IMR-90 (cell line): ENCODE data around the gene AUNIP. TPM values are rescaled to one million over a fixed set of nuclear protein-coding genes. Genes with fewer than 3 reads are reported as not detected.

Experiments used
- ATAC-seq: fragments of 200-7000 bp; cut with Tn5 transposase; 2 replicates; pipeline ENCODE4 v1.9.1; 2020; ENCODE audit warnings: low read depth, mild to moderate bottlenecking, moderate library complexity
- BruUV-seq: library from RNA; stranded (reverse); fragments of 400-500 nt; replicated peaks from 2 replicates; lab custom pipeline; 2021; lab: Mats Ljungman, UMichigan
- CTCF ChIA-PET: fragments of 300-600 bp; formaldehyde crosslinking; extraction: SDS; loops from one replicate; lab custom pipeline; 2021; ENCODE audit warnings: antibody characterized with exemption; lab: Yijun Ruan, JAX
- POLR2A ChIA-PET: fragments of 300-600 bp; sonication (Branson Sonifier 250); formaldehyde crosslinking; loops from one replicate; lab custom pipeline; 2022; ENCODE audit warnings: antibody characterized with exemption; ENCODE audit not compliant: unreplicated experiment; lab: Charles Lee
- DNase-seq: peaks from one replicate; pipeline ENCODE4 v3.0.0; 2013
- H2AFZ ChIP-seq: replicated peaks from 2 replicates; pipeline ENCODE3; 2013; ENCODE audit warnings: low read length, mild to moderate bottlenecking; ENCODE audit not compliant: poor library complexity
- H2AK5ac ChIP-seq: 2 replicates; pipeline ENCODE4 v1.6.1; 2013; ENCODE audit warnings: low read depth, low read length, inconsistent platforms
- H2AK9ac ChIP-seq: replicated peaks from 2 replicates; pipeline ENCODE3; 2013; ENCODE audit warnings: mild to moderate bottlenecking, low read depth, low read length, moderate library complexity; ENCODE audit not compliant: poor library complexity
- H2BK120ac ChIP-seq: 2 replicates; pipeline ENCODE4 v1.6.1; 2013; ENCODE audit warnings: low read depth, low read length, inconsistent platforms
- H2BK15ac ChIP-seq: 3 replicates; pipeline ENCODE4 v1.6.1; 2013; ENCODE audit warnings: low read depth, low read length, inconsistent platforms
- H2BK20ac ChIP-seq: 2 replicates; pipeline ENCODE4 v1.6.1; 2013; ENCODE audit warnings: low read depth, mild to moderate bottlenecking, inconsistent platforms, low read length, moderate library complexity
- H2BK5ac ChIP-seq: 2 replicates; pipeline ENCODE4 v1.6.1; 2013; ENCODE audit warnings: mild to moderate bottlenecking, low read depth, low read length, inconsistent platforms; ENCODE audit not compliant: poor library complexity, severe bottlenecking
- H3K14ac ChIP-seq: replicated peaks from 2 replicates; pipeline ENCODE4 v1.6.1; 2013; ENCODE audit warnings: low read depth, low read length, inconsistent platforms
- H3K18ac ChIP-seq: 2 replicates; pipeline ENCODE4 v1.6.1; 2013; ENCODE audit warnings: low read depth, low read length, control low read depth
- H3K23ac ChIP-seq: 2 replicates; pipeline ENCODE4 v1.6.1; 2013; ENCODE audit warnings: low read depth, low read length, inconsistent platforms
- H3K27ac ChIP-seq: 2 replicates; pipeline ENCODE4 v1.5.1; 2013; ENCODE audit warnings: mild to moderate bottlenecking, control low read depth, low read length; ENCODE audit not compliant: insufficient read depth
- H3K27me3 ChIP-seq: 2 replicates; pipeline ENCODE4 v1.6.1; 2013; ENCODE audit warnings: low read length; ENCODE audit not compliant: control insufficient read depth, insufficient read depth
- H3K36me3 ChIP-seq: 2 replicates; pipeline ENCODE4 v1.6.1; 2013; ENCODE audit warnings: low read length, mixed read lengths; ENCODE audit not compliant: control insufficient read depth, insufficient read depth
- H3K4ac ChIP-seq: 2 replicates; pipeline ENCODE4 v1.6.1; 2013; ENCODE audit warnings: low read depth, low read length, inconsistent platforms
- H3K4me1 ChIP-seq: 2 replicates; pipeline ENCODE4 v1.6.1; 2013; ENCODE audit warnings: low read length, mixed read lengths; ENCODE audit not compliant: control insufficient read depth, insufficient read depth
- H3K4me2 ChIP-seq: 2 replicates; pipeline ENCODE4 v1.6.1; 2013; ENCODE audit warnings: low read depth, mild to moderate bottlenecking, control low read depth, low read length, moderate library complexity
- H3K4me3 ChIP-seq: 2 replicates; pipeline ENCODE4 v1.5.1; 2013; ENCODE audit warnings: low read depth, mild to moderate bottlenecking, control low read depth, low read length, moderate library complexity; ENCODE audit not compliant: insufficient read depth
- H3K56ac ChIP-seq: 2 replicates; pipeline ENCODE4 v1.6.1; 2013; ENCODE audit warnings: low read length, inconsistent platforms; ENCODE audit not compliant: insufficient read depth; ENCODE audit errors: extremely low read depth
- H3K79me1 ChIP-seq, 2 experiments: 2 replicates each; pipeline ENCODE4 v1.6.1; 2013; ENCODE audit warnings: low read length in 2 of 2, inconsistent platforms in 1 of 2, low read depth in 1 of 2
- H3K9ac ChIP-seq: 2 replicates; pipeline ENCODE4 v1.6.1; 2013; ENCODE audit warnings: low read depth, low read length, control low read depth
- H3K9me1 ChIP-seq: 2 replicates; pipeline ENCODE4 v1.6.1; 2013; ENCODE audit warnings: low read length, inconsistent platforms; ENCODE audit not compliant: insufficient read depth
- H3K9me3 ChIP-seq: 2 replicates; pipeline ENCODE4 v1.6.1; 2013; ENCODE audit warnings: low read length; ENCODE audit not compliant: control insufficient read depth, insufficient read depth
- H4K20me1 ChIP-seq: 2 replicates; pipeline ENCODE4 v1.6.1; 2013; ENCODE audit warnings: low read length, inconsistent platforms; ENCODE audit not compliant: insufficient read depth
- H4K5ac ChIP-seq: 2 replicates; pipeline ENCODE4 v1.6.1; 2013; ENCODE audit warnings: mild to moderate bottlenecking, low read depth, low read length, control low read depth
- H4K8ac ChIP-seq, 2 experiments: 2 replicates each; pipeline ENCODE4 v1.6.1; 2013; ENCODE audit warnings: low read depth in 2 of 2, low read length in 2 of 2, control low read depth in 1 of 2, inconsistent platforms in 1 of 2
- H4K91ac ChIP-seq: 2 replicates; pipeline ENCODE4 v1.6.1; 2013; ENCODE audit warnings: low read depth, low read length, inconsistent platforms; ENCODE audit not compliant: insufficient read depth
- CEBPB ChIP-seq: IDR thresholded peaks from 2 replicates; pipeline ENCODE4 v1.6.1; 2012; ENCODE audit warnings: low read depth, low read length, improper control_type of control experiment
- SMC3 ChIP-seq: fragments of 150-350 bp; IDR thresholded peaks from 2 replicates; pipeline ENCODE4 v1.6.1; 2016; ENCODE audit warnings: low read depth, mild to moderate bottlenecking, antibody characterized with exemption, low read length, moderate library complexity
- WGBS, 2 experiments: methylation state at CpG; one replicate each; pipeline versions ENCODE4 v1.1.5 to v1.1.7; 2013; ENCODE audit warnings: missing lambda C conversion rate in 2 of 2; ENCODE audit not compliant: insufficient read length in 1 of 2; ENCODE audit errors: extremely low coverage in 2 of 2; 5-methylcytosine and 5-hydroxymethylcytosine counted together
- dilution Hi-C: fragments of 300-500 bp; cut with HindIII; formaldehyde crosslinking; loops from one replicate; pipeline ENCODE4 v1.14.3; 2018; ENCODE audit warnings: low sequenced_read_pairs; ENCODE audit not compliant: unreplicated experiment
- in situ Hi-C: fragments of 300-500 bp; cut with MboI; formaldehyde crosslinking; loops from 3 replicates; pipeline ENCODE4 v1.14.3; 2019; ENCODE audit warnings: low sequenced_read_pairs, inconsistent platforms, mixed read lengths
- intact Hi-C: fragments of 100-400 bp; cut with micrococcal nuclease; formaldehyde crosslinking; loops from 2 replicates; pipeline ENCODE4 v1.10.0; 2022
- polyA plus RNA-seq, 3 experiments: library from polyadenylated mRNA; depleted of rRNA; stranded (reverse); fragments of >200 nt; gene quantifications; 2 replicates each; pipeline ENCODE4 v1.2.3, GENCODE V29; 2012; ENCODE audit warnings: low replicate concordance in 1 of 3
- total RNA-seq: library from RNA; depleted of rRNA; stranded (reverse); fragments of >200 nt; gene quantifications from 2 replicates; pipeline ENCODE4 v1.2.3, GENCODE V29; 2012

AUNIP gene
- total and polyA plus RNA-seq, 2 of the 4 experiments (the other 2 are of a cell fraction): 2.4 to 5.0 TPM

DNA sequence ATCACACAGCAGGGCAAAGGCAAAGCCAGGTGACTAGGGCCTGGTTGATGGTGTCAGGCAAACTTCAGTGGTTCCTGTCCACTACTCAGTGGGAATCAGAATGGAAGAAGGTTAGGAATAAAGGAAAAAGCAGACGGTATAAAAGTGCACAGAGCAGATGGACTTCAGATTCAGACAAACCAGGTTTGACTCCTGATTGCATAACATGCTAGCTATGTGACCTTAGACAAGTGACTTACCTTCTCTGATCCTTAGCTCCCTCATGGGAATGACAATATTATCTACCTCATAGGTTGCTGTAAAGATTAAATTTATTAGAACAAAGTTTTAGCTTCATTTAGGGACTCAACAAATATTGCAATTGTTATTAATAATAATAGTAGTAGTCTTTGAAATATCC, 11.4 kb upstream of the AUNIP start:
- Histone ChIP-seq H3K9me1 (peaks cover 6% of the 10 kb centered on the region; the same call in 1 of the 2 replicates), H2BK20ac (no peak overlapping the region), H3K27me3 (no peaks in the 10 kb centered on the region), H3K18ac (no peak overlapping the region), H3K4me3 (no peak overlapping the region), H3K14ac (no peak overlapping the region), H3K56ac (no peak overlapping the region), H3K4me2 (no peak overlapping the region), H2BK120ac (no peak overlapping the region), H2BK15ac (no peak overlapping the region), H3K9me3 (no peaks in the 10 kb centered on the region), H4K91ac (no peak overlapping the region), H3K4ac (no peak overlapping the region), H2BK5ac (no peak overlapping the region), H3K9ac (no peak overlapping the region), H3K27ac (no peak overlapping the region), H3K23ac (no peak overlapping the region), H3K79me1 (peaks cover 47 to 53% of the 10 kb centered on the region in 2 experiments), H2AK5ac (no peak overlapping the region), H4K8ac (no peak overlapping the region), H3K4me1 (peaks cover 14% of the 10 kb centered on the region), H4K5ac (no peak overlapping the region), H2AK9ac (no peak overlapping the region), H2AFZ (no peak overlapping the region), H4K20me1 (peaks cover 3% of the 10 kb centered on the region; the same call in 1 of the 2 replicates), H3K36me3 (peaks cover 18% of the 10 kb centered on the region)
- dilution Hi-C loops (no loop called here), intact Hi-C loops (no loop called here), in situ Hi-C loops (no loop called here)
- WGBS, 2 experiments: no CpG with 5 or more reads among the region's 1 CpG
- ChIA-PET POLR2A (interaction anchor here (0.6 kb wide), 2 partner anchors 10 to 64 kb away, joined by 3 read pairs; no protein-coding TSS in a partner anchor), CTCF (no interaction called here)
- DNase-seq: no peak
- ATAC-seq: no peak
- TF ChIP-seq CEBPB (peak; percentile 53), SMC3 (no peak)
- BruUV-seq: no TSS peak
